Central memory CD8-positive, alpha-beta T cell (primary cell): ENCODE results near the gene PKHD1.

ENCODE experiments used
- ATAC-seq: fragments of 150-1000 bp; cut with Tn5 transposase; replicated peaks from 2 replicates; pipeline ENCODE4 v1.10.0; 2022; ENCODE audit warnings: mild to moderate bottlenecking, moderate FRiP score, moderate number of reproducible peaks; ENCODE audit not compliant: poor library complexity, severe bottlenecking; ENCODE audit errors: extremely low read depth
- DNase-seq, 2 donors: peaks; one replicate each; pipeline ENCODE4 v3.0.0; 2021; ENCODE audit warnings: low spot score in 2 of 2
- H3K27ac Mint-ChIP-seq: one replicate; pipeline ENCODE4 v1.8.0; 2022; ENCODE audit warnings: low read depth, mild to moderate bottlenecking, moderate library complexity, mixed read lengths
- H3K27me3 Mint-ChIP-seq: one replicate; pipeline ENCODE4 v1.8.0; 2022; ENCODE audit warnings: mixed read lengths
- H3K36me3 Mint-ChIP-seq: one replicate; pipeline ENCODE4 v1.8.0; 2022; ENCODE audit warnings: mild to moderate bottlenecking, moderate library complexity, mixed read lengths; ENCODE audit not compliant: insufficient read depth
- H3K4me1 Mint-ChIP-seq: one replicate; pipeline ENCODE4 v1.8.0; 2022; ENCODE audit warnings: mixed read lengths
- H3K4me3 Mint-ChIP-seq: one replicate; pipeline ENCODE4 v1.8.0; 2022; ENCODE audit warnings: mild to moderate bottlenecking, moderate library complexity, mixed read lengths
- H3K9me3 Mint-ChIP-seq: one replicate; pipeline ENCODE4 v1.8.0; 2022; ENCODE audit warnings: mixed read lengths

The PKHD1 gene

DNA sequence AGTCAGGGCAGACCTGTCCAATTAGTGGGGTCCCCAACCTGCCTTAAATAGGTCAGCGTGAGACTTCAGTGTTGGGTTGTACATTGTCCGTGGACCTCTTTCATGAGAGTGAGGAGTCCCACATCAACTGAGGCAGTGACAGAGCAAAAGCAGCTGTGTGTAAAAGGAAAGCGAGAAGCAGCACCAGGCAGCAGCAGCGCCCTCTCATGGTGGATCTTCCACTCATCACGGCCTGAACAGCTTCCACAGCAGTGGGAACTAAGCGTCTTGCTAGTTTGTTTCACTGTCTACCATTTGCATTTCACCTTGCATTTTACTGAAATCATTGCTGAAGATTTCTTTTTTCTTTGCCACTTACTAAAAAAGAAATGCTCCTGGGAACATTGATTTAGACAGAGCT is 333.8 kb downstream of the PKHD1 start:
- no peak for DNase-seq
- no peak overlapping the region for H3K4me3 Mint-ChIP-seq
- no peaks in the 10 kb centered on the region for H3K27me3 Mint-ChIP-seq
- peaks cover 5% of the 10 kb centered on the region for H3K9me3 Mint-ChIP-seq
- no peak overlapping the region for H3K27ac Mint-ChIP-seq
- H3K36me3 Mint-ChIP-seq = peaks cover 2% of the 10 kb centered on the region
- no peak for ATAC-seq
- H3K4me1 Mint-ChIP-seq = no peaks in the 10 kb centered on the region

DNA sequence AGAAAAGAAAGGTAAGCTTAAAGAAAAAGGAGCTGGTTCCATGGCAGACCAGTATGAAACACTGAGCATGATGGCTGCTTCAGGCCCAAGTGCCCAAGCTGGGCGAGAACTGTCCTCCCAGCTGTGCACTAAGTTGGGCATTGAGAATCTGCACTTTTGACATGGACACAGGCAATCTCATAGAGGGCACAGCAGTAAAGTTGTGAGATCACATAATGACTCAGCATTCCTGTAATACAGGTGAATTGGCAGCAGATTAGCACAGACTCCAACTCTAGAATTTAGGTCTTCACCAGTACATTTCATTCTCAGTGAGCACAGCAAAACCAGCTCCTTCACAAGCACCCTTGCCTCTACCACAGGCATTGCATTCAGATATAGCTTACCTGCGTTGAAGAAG is 343.4 kb downstream of the PKHD1 start:
- ATAC-seq (no peak), DNase-seq (no peak)
- Mint-ChIP-seq H3K27me3 (no peaks in the 10 kb centered on the region), H3K27ac (no peak overlapping the region), H3K4me1 (no peaks in the 10 kb centered on the region), H3K36me3 (no peaks in the 10 kb centered on the region), H3K9me3 (peaks cover 14% of the 10 kb centered on the region), H3K4me3 (no peak overlapping the region)

DNA sequence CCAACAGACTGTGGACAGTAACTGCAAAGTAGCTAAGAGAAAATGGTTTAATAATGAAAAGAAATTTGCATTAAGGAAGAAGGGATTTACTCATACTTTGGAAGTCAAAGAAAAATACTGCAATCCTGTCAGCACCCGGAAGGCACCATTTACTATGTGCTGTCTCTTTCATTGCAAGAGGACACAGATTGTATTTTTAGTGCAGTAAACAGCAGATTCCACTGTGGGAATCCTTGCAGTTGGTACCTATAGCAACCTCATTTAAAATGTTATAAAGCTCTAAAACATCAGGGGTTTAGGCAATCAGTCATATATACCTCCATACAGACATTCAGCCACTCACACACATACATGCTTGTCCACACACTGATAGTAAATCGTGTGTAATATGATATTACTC is 346.8 kb downstream of the PKHD1 start:
- Mint-ChIP-seq H3K4me1 (no peaks in the 10 kb centered on the region), H3K27me3 (no peaks in the 10 kb centered on the region)

DNA sequence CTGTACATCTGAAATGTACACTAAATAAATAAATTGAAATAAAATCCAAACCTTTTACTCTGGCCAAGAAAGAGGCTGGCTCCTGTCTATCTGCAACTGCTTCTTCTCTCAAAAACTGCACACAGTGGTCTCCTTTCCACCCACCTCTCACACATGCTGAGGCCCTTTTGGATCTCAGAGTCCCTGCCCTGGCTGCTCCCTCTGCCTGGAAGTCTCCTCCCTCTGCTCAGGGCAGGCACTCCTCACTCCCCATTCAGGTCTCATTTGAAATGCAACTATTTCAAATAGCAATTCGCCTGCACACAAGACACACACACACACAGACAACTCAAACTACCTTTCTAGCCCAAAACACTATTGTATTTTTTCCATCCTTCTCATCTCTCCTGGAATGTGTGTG is 348.8 kb downstream of the PKHD1 start:
- Mint-ChIP-seq H3K4me3 (no peak overlapping the region), H3K9me3 (peaks cover 22% of the 10 kb centered on the region), H3K4me1 (no peaks in the 10 kb centered on the region), H3K36me3 (no peaks in the 10 kb centered on the region), H3K27me3 (no peaks in the 10 kb centered on the region), H3K27ac (no peak overlapping the region)
- ATAC-seq (no peak), DNase-seq (no peak)

More for the DNA sequence above, 346.8 kb downstream of the PKHD1 start:
- Mint-ChIP-seq H3K9me3 (peaks cover 24% of the 10 kb centered on the region), H3K36me3 (no peaks in the 10 kb centered on the region), H3K27ac (no peak overlapping the region), H3K4me3 (no peak overlapping the region)
- no peak for ATAC-seq
- DNase-seq = no peak

GRCh38 chr6:51737580-51738360 is 349.6 kb downstream of the PKHD1 start:
- no peak overlapping the region for H3K27ac Mint-ChIP-seq
- no peak for ATAC-seq
- peaks cover 15% of the 10 kb centered on the region for H3K9me3 Mint-ChIP-seq
- no peaks in the 10 kb centered on the region for H3K4me1 Mint-ChIP-seq
- no peaks in the 10 kb centered on the region for H3K36me3 Mint-ChIP-seq
- H3K4me3 Mint-ChIP-seq = no peak overlapping the region
- DNase-seq = no peak
- no peaks in the 10 kb centered on the region for H3K27me3 Mint-ChIP-seq

- Mint-ChIP-seq H3K4me3 (no peak overlapping the region), H3K27ac (no peak overlapping the region)
These were observed 362.3 kb downstream of the PKHD1 start for GRCh38 chr6:51725155-51725554.

DNA sequence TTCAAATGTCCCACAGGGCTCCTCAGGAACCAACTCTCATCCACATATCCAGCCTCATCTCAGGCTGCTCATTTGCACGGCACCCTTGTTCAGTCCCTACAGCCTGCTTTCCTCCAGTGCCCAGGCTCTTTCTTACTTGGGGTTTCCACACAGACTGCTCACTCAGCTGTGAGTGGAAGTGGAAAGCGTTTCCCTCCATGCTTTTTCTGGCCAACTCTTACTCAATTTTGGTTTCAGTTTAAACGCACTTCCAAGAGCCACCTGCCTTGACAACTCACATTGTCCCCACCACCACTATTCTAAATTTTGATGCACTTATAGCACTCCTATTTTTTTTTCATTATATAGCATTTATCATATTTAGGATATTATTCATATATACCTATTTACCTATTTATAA is 367.1 kb downstream of the PKHD1 start:
- no peak for ATAC-seq
- DNase-seq = no peak
- peaks cover 22% of the 10 kb centered on the region for H3K9me3 Mint-ChIP-seq
- H3K4me1 Mint-ChIP-seq = no peaks in the 10 kb centered on the region
- no peak overlapping the region for H3K4me3 Mint-ChIP-seq
- no peaks in the 10 kb centered on the region for H3K27me3 Mint-ChIP-seq
- H3K36me3 Mint-ChIP-seq = no peaks in the 10 kb centered on the region
- no peak overlapping the region for H3K27ac Mint-ChIP-seq

More at GRCh38 chr6:51725155-51725554, 362.3 kb downstream of the PKHD1 start:
- no peak for ATAC-seq
- no peak for DNase-seq
- no peaks in the 10 kb centered on the region for H3K27me3 Mint-ChIP-seq
- no peaks in the 10 kb centered on the region for H3K4me1 Mint-ChIP-seq
- peaks cover 18% of the 10 kb centered on the region for H3K9me3 Mint-ChIP-seq
- no peaks in the 10 kb centered on the region for H3K36me3 Mint-ChIP-seq

GRCh38 chr6:51719297-51719696 is 368.1 kb downstream of the PKHD1 start:
- DNase-seq = no peak
- Mint-ChIP-seq H3K27ac (no peak overlapping the region), H3K4me3 (no peak overlapping the region), H3K27me3 (no peaks in the 10 kb centered on the region), H3K4me1 (no peaks in the 10 kb centered on the region), H3K9me3 (peaks cover 17% of the 10 kb centered on the region), H3K36me3 (no peaks in the 10 kb centered on the region)
- no peak for ATAC-seq

DNA sequence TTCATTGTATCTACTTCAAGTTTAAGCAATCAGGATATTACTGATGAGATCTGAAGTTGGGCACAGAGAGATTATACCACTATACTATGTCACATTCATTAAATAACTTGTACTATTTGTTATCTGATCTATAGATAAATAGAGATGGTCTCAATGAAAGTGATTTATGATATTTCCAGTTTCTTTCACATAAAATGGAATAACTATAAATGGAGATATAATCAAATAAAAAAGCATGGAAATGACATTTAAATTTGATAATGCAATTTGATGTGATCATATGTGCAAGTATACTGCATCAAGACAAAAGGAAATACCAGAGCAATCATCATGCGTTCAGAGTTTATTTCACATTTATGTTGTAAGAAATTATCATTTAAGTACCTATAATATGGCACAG is 368.9 kb downstream of the PKHD1 start:
- no peaks in the 10 kb centered on the region for H3K36me3 Mint-ChIP-seq
- H3K4me1 Mint-ChIP-seq = no peaks in the 10 kb centered on the region
- no peak for DNase-seq

GRCh38 chr6:51717477-51717876 is 369.9 kb downstream of the PKHD1 start:
- no peak for ATAC-seq
- H3K27ac Mint-ChIP-seq = no peak overlapping the region

More for the DNA sequence above, 368.9 kb downstream of the PKHD1 start:
- H3K4me3 Mint-ChIP-seq = no peak overlapping the region
- H3K9me3 Mint-ChIP-seq = peaks cover 15% of the 10 kb centered on the region
- no peak for ATAC-seq
- H3K27ac Mint-ChIP-seq = no peak overlapping the region
- H3K27me3 Mint-ChIP-seq = no peaks in the 10 kb centered on the region

GRCh38 chr6:51711876-51712275 is 375.5 kb downstream of the PKHD1 start:
- H3K9me3 Mint-ChIP-seq = peaks cover 14% of the 10 kb centered on the region
- no peaks in the 10 kb centered on the region for H3K27me3 Mint-ChIP-seq
- DNase-seq (no peak), ATAC-seq (no peak)
- no peaks in the 10 kb centered on the region for H3K36me3 Mint-ChIP-seq
- no peak overlapping the region for H3K4me3 Mint-ChIP-seq
- H3K27ac Mint-ChIP-seq = no peak overlapping the region
- H3K4me1 Mint-ChIP-seq = no peaks in the 10 kb centered on the region

More at GRCh38 chr6:51717477-51717876, 369.9 kb downstream of the PKHD1 start:
- Mint-ChIP-seq H3K36me3 (no peaks in the 10 kb centered on the region), H3K27me3 (no peaks in the 10 kb centered on the region), H3K4me3 (no peak overlapping the region), H3K4me1 (no peaks in the 10 kb centered on the region), H3K9me3 (peaks cover 15% of the 10 kb centered on the region)
- DNase-seq = no peak

DNA sequence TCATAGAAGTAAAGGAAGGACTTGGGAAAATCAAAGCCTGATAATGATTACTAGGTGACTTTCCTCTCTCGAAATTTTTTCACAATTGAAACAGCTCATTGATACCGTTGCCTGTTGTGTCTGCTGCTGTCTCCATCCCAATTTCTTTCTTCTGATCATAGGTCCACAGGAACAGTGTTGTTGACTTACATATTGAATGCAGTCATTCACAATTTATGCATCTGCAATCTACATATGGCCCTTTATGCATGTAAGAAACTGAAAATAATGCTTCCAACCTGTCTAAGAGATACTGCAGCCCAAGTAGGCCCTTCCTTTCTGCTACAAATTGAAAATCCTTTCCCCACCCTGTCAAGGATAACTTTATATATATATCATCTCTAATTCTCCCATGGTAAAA is 381.3 kb downstream of the PKHD1 start:
- ATAC-seq (no peak), DNase-seq (no peak)
- Mint-ChIP-seq H3K9me3 (peaks cover 10% of the 10 kb centered on the region), H3K4me1 (no peaks in the 10 kb centered on the region), H3K36me3 (no peaks in the 10 kb centered on the region), H3K27me3 (no peaks in the 10 kb centered on the region), H3K4me3 (no peak overlapping the region), H3K27ac (no peak overlapping the region)

- H3K4me3 Mint-ChIP-seq = no peak overlapping the region
- no peaks in the 10 kb centered on the region for H3K4me1 Mint-ChIP-seq
- ATAC-seq (no peak), DNase-seq (no peak)
- peaks cover 10% of the 10 kb centered on the region for H3K9me3 Mint-ChIP-seq
- no peaks in the 10 kb centered on the region for H3K27me3 Mint-ChIP-seq
- no peak overlapping the region for H3K27ac Mint-ChIP-seq
- no peaks in the 10 kb centered on the region for H3K36me3 Mint-ChIP-seq
These were observed 382.4 kb downstream of the PKHD1 start for GRCh38 chr6:51704932-51705540.
